Panc1 (cell line): ENCODE measurements around the gene SLC35F1. TPM values are rescaled to one million over a fixed set of nuclear protein-coding genes. Genes with fewer than 3 reads are reported as not detected.

Source experiments
- ATAC-seq: fragments of 200-7000 bp; cut with Tn5 transposase; 2 replicates; pipeline ENCODE4 v1.9.1; 2020; ENCODE audit warnings: mild to moderate bottlenecking, moderate library complexity
- BruUV-seq: library from RNA; stranded (reverse); fragments of 400-500 nt; replicated peaks from 2 replicates; lab custom pipeline; 2021; lab: Mats Ljungman, UMichigan
- CTCF ChIA-PET: fragments of 300-600 bp; sonication (Branson Sonifier 250); formaldehyde crosslinking; loops from one replicate; lab custom pipeline; 2022; ENCODE audit warnings: antibody characterized with exemption; lab: Charles Lee
- POLR2A ChIA-PET: fragments of 300-600 bp; sonication (Branson Sonifier 250); formaldehyde crosslinking; loops from one replicate; lab custom pipeline; 2022; ENCODE audit warnings: antibody characterized with exemption; lab: Charles Lee
- DNase-seq: peaks from one replicate; pipeline ENCODE4 v3.0.0-alpha.2; 2010; ENCODE audit warnings: low read depth, low spot score
- H3K27ac ChIP-seq: 2 replicates; pipeline ENCODE4 v1.5.1; 2011; ENCODE audit warnings: mild to moderate bottlenecking, low read length, inconsistent platforms
- H3K27me3 ChIP-seq: fragments of 200-500 bp; sonication (Bioruptor generic); 2 replicates; pipeline ENCODE4 v1.6.0; 2014; ENCODE audit warnings: low read length, inconsistent platforms; ENCODE audit not compliant: control insufficient read depth, insufficient read depth
- H3K36me3 ChIP-seq: fragments of 200-500 bp; sonication (Bioruptor generic); 2 replicates; pipeline ENCODE4 v1.5.1; 2014; ENCODE audit warnings: inconsistent platforms, mild to moderate bottlenecking, low read length, moderate library complexity; ENCODE audit not compliant: control insufficient read depth, insufficient read depth
- H3K4me1 ChIP-seq: 2 replicates; pipeline ENCODE4 v1.5.1; 2011; ENCODE audit warnings: inconsistent platforms, mild to moderate bottlenecking, low read length, moderate library complexity; ENCODE audit not compliant: control insufficient read depth, insufficient read depth
- H3K4me3 ChIP-seq, 2 experiments: 2 replicates each; pipeline ENCODE4 v1.5.1; 2011 to 2012; ENCODE audit warnings: low read depth in 2 of 2, low read length in 2 of 2, mild to moderate bottlenecking in 2 of 2, inconsistent platforms in 1 of 2, moderate library complexity in 1 of 2
- H3K9me3 ChIP-seq: fragments of 200-500 bp; sonication (Bioruptor generic); 2 replicates; pipeline ENCODE4 v1.5.1; 2014; ENCODE audit warnings: low read depth, mild to moderate bottlenecking, inconsistent platforms, low read length, moderate library complexity; ENCODE audit not compliant: control insufficient read depth, insufficient read depth
- POLR2AphosphoS5 ChIP-seq: IDR thresholded peaks from 2 replicates; pipeline ENCODE4 v1.6.1; 2012; ENCODE audit warnings: mild to moderate bottlenecking, low read depth, low read length, moderate library complexity
- SIN3A ChIP-seq: IDR thresholded peaks from 2 replicates; pipeline ENCODE4 v1.6.1; 2012; ENCODE audit warnings: low read depth, mild to moderate bottlenecking, low read length, moderate library complexity, borderline replicate concordance; ENCODE audit not compliant: insufficient read depth
- TCF7L2 ChIP-seq: IDR thresholded peaks from 2 replicates; pipeline ENCODE4 v1.6.1; 2011; ENCODE audit warnings: mild to moderate bottlenecking, low read depth, low read length, inconsistent platforms
- in situ Hi-C: cut with HindIII; loops from 2 replicates; pipeline ENCODE4 v1.10.0; 2016; ENCODE audit warnings: low sequenced_read_pairs, low pct_unique_long_range_greater_than_20kb
- intact Hi-C: fragments of 100-400 bp; cut with micrococcal nuclease; formaldehyde crosslinking; loops from one replicate; pipeline ENCODE4 v1.10.0; 2022; ENCODE audit not compliant: unreplicated experiment
- total RNA-seq: library from RNA; stranded (reverse); gene quantifications from one replicate; pipeline ENCODE4 v1.2.1, GENCODE V29; 2021; ENCODE audit not compliant: unreplicated experiment
- TF ChIP-seq, protein P1 (sequence below): fragments of 450-650 bp; IDR thresholded peaks from 2 replicates; pipeline ENCODE4 v1.5.1; 2017; ENCODE audit warnings: mild to moderate bottlenecking
- TF ChIP-seq, protein P2 (sequence below), 2 experiments: IDR thresholded peaks; 2 replicates each; pipeline ENCODE4 v1.6.1; 2011 to 2012; ENCODE audit warnings: low read depth in 2 of 2, control low read depth in 1 of 2, low read length in 1 of 2, mild to moderate bottlenecking in 1 of 2, moderate library complexity in 1 of 2; ENCODE audit not compliant: insufficient read depth in 1 of 2

Gene SLC35F1
- total RNA-seq, 1 experiment from 2014 or later = not detected

DNA sequence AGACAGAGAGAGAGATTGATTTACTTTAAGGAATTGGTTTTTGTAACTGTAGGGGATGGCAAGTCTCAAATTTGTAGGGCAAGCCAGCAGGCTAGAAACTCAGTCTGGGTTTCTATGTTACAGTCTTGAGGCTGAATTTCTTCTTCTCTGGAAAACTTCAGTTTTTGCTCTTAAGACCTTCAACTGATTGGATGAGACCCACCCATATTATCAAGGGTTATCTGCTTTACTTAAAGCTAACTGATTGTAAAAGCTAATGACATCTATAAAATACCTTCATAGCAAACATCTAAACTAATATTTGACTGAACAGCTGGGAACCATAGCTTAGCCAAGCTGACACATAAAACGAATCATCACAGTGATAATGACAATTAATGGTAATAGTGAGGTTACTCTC is 22.4 kb downstream of the SLC35F1 start:
- H3K27ac ChIP-seq = no peak overlapping the region
- TF ChIP-seq, protein P1, sequence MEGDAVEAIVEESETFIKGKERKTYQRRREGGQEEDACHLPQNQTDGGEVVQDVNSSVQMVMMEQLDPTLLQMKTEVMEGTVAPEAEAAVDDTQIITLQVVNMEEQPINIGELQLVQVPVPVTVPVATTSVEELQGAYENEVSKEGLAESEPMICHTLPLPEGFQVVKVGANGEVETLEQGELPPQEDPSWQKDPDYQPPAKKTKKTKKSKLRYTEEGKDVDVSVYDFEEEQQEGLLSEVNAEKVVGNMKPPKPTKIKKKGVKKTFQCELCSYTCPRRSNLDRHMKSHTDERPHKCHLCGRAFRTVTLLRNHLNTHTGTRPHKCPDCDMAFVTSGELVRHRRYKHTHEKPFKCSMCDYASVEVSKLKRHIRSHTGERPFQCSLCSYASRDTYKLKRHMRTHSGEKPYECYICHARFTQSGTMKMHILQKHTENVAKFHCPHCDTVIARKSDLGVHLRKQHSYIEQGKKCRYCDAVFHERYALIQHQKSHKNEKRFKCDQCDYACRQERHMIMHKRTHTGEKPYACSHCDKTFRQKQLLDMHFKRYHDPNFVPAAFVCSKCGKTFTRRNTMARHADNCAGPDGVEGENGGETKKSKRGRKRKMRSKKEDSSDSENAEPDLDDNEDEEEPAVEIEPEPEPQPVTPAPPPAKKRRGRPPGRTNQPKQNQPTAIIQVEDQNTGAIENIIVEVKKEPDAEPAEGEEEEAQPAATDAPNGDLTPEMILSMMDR = no peak
- TF ChIP-seq TCF7L2 (no peak), SIN3A (no peak), POLR2AphosphoS5 (no peak)
- TF ChIP-seq, protein P2, sequence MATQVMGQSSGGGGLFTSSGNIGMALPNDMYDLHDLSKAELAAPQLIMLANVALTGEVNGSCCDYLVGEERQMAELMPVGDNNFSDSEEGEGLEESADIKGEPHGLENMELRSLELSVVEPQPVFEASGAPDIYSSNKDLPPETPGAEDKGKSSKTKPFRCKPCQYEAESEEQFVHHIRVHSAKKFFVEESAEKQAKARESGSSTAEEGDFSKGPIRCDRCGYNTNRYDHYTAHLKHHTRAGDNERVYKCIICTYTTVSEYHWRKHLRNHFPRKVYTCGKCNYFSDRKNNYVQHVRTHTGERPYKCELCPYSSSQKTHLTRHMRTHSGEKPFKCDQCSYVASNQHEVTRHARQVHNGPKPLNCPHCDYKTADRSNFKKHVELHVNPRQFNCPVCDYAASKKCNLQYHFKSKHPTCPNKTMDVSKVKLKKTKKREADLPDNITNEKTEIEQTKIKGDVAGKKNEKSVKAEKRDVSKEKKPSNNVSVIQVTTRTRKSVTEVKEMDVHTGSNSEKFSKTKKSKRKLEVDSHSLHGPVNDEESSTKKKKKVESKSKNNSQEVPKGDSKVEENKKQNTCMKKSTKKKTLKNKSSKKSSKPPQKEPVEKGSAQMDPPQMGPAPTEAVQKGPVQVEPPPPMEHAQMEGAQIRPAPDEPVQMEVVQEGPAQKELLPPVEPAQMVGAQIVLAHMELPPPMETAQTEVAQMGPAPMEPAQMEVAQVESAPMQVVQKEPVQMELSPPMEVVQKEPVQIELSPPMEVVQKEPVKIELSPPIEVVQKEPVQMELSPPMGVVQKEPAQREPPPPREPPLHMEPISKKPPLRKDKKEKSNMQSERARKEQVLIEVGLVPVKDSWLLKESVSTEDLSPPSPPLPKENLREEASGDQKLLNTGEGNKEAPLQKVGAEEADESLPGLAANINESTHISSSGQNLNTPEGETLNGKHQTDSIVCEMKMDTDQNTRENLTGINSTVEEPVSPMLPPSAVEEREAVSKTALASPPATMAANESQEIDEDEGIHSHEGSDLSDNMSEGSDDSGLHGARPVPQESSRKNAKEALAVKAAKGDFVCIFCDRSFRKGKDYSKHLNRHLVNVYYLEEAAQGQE (IDR thresholded peaks at IDR 0.05; ENCODE audit: insufficient read depth in 1 of 2, low read depth in 2 of 2, low read length in 1 of 2) = no peak
- peaks cover 2% of the 10 kb centered on the region; the same call in 1 of the 2 replicates for H3K27me3 ChIP-seq
- no peaks in the 10 kb centered on the region for H3K4me1 ChIP-seq
- in situ Hi-C loops (no loop called here), intact Hi-C loops (no loop called here)
- BruUV-seq = no TSS peak
- no peak for DNase-seq
- no peaks in the 10 kb centered on the region for H3K36me3 ChIP-seq
- no peak overlapping the region for H3K4me3 ChIP-seq
- ATAC-seq = no peak
- H3K9me3 ChIP-seq = peaks cover 12% of the 10 kb centered on the region
- ChIA-PET POLR2A (no interaction called here), CTCF (no interaction called here)

DNA sequence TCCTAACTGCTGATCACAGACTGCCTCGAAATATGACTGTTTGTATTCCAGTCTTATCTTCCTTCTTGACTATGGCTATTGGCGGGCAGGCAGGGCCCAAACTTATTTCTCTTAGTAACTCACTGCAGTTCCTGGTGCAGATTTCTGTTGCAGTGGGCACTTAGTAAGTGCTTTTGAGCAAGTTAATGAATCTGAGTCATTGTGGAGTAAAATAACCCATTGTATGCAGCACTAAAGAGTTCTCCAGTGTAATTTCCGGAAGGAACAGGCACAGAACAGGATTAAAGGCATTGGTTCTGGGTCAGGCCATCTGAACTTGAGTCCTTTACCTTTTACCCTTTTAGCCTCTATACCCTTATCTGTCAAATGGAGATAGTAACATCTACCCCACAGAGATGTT is 23.6 kb downstream of the SLC35F1 start:
- DNase-seq = no peak
- peaks cover 2% of the 10 kb centered on the region; the same call in 1 of the 2 replicates for H3K27me3 ChIP-seq
- POLR2A ChIA-PET = no interaction called here
- no peaks in the 10 kb centered on the region for H3K4me1 ChIP-seq
- ATAC-seq = no peak
- peaks cover 12% of the 10 kb centered on the region for H3K9me3 ChIP-seq
- H3K4me3 ChIP-seq = no peak overlapping the region
- H3K36me3 ChIP-seq = no peaks in the 10 kb centered on the region
- TF ChIP-seq, protein P2 (IDR thresholded peaks at IDR 0.05; ENCODE audit: insufficient read depth in 1 of 2, low read depth in 2 of 2, low read length in 1 of 2) = no peak
- TF ChIP-seq POLR2AphosphoS5 (no peak), TCF7L2 (no peak), SIN3A (no peak)
- TF ChIP-seq, protein P1 = no peak
- BruUV-seq = no TSS peak
- intact Hi-C loops = no loop called here
- no peak overlapping the region for H3K27ac ChIP-seq
- in situ Hi-C loops = no loop called here
- CTCF ChIA-PET = no interaction called here
